Measurements from ENCODE around the gene KCNN3. TPM values are rescaled to one million over a fixed set of nuclear protein-coding genes. Genes with fewer than 3 reads are reported as not detected.

Gene KCNN3
- total and polyA plus RNA-seq, 2 donors (not counting 1 experiment from before 2014, with no cell fraction given): 0.17 to 0.82 TPM

- no peaks in the 10 kb centered on the region for H3K36me3 ChIP-seq (replicated peaks in 1 of 2; ENCODE audit: control extremely low read depth in 1 of 2, control insufficient read depth in 1 of 2, extremely low read depth in 1 of 2, insufficient read depth in 2 of 2, low read length in 1 of 2)
- Mint-ChIP-seq H3K27ac (no peak overlapping the region), H3K4me1 (no peaks in the 10 kb centered on the region), H3K9me3 (ENCODE audit: insufficient read depth) (no peaks in the 10 kb centered on the region), H3K27me3 (peaks cover 3% of the 10 kb centered on the region), H3K4me3 (no peak overlapping the region)
- no peak overlapping the region for H3K4me2 ChIP-seq (replicated peaks; ENCODE audit: low read depth, low read length, poor library complexity, severe bottlenecking)
- peaks cover 0 to 5% (median 0%) of the 10 kb centered on the region in 3 donors for H3K9me3 ChIP-seq (ENCODE audit: control extremely low read depth in 1 of 3, control insufficient read depth in 2 of 3, insufficient read depth in 1 of 3, low read length in 2 of 3)
- no peaks in the 10 kb centered on the region for H3K4me1 ChIP-seq (ENCODE audit: control insufficient read depth in 2 of 2, insufficient read depth in 2 of 2, low read length in 2 of 2)
- 100% methylated on average over 1 of the region's 3 CpGs for WGBS (ENCODE audit: insufficient coverage)
- H3K79me2 ChIP-seq (ENCODE audit: control insufficient read depth, insufficient read depth, low read length): no peaks in the 10 kb centered on the region
- DNase-seq: no peak
- intact Hi-C loops (cut with micrococcal nuclease): no loop called here
- POLR2A ChIA-PET: no interaction called here
- H2AFZ ChIP-seq (ENCODE audit: insufficient read depth, low read depth, low read length, poor library complexity, severe bottlenecking): no peak overlapping the region
- H3K9ac ChIP-seq (ENCODE audit: low read length): no peak overlapping the region
- H3K27me3 ChIP-seq (replicated peaks in 1 of 4; ENCODE audit: control extremely low read depth in 1 of 4, control insufficient read depth in 3 of 4, insufficient read depth in 4 of 4, low read length in 3 of 4): no peaks in the 10 kb centered on the region
- TF ChIP-seq CTCF (IDR thresholded peaks at IDR 0.05): no peak
- TF ChIP-seq EZH2 (IDR thresholded peaks at IDR 0.05; ENCODE audit: borderline replicate concordance, insufficient read depth, low read depth, low read length, poor library complexity, severe bottlenecking): no peak
- H4K20me1 ChIP-seq (ENCODE audit: control insufficient read depth, insufficient read depth, low read length, poor library complexity, severe bottlenecking): no peaks in the 10 kb centered on the region
- H3K27ac ChIP-seq (ENCODE audit: low read length in 2 of 2): no peak overlapping the region
- ATAC-seq (ENCODE audit: low read depth): no peak
- no peak overlapping the region for H3K4me3 ChIP-seq (ENCODE audit: control extremely low read depth in 1 of 5, extremely low read depth in 1 of 5, insufficient read depth in 1 of 5, low read depth in 2 of 5, low read length in 4 of 5)
- CTCF ChIA-PET: no interaction called here
Measured at GRCh38 chr1:154778944-154779343, 91.1 kb downstream of the KCNN3 start.

GRCh38 chr1:154778275-154778674 lies 91.8 kb downstream of the KCNN3 start:
- POLR2A ChIA-PET: no interaction called here
- DNase-seq: no peak

More at GRCh38 chr1:154778275-154778674, 91.8 kb downstream of the KCNN3 start:
- H2AFZ ChIP-seq (ENCODE audit: insufficient read depth, low read depth, low read length, poor library complexity, severe bottlenecking): no peak overlapping the region
- H4K20me1 ChIP-seq (ENCODE audit: control insufficient read depth, insufficient read depth, low read length, poor library complexity, severe bottlenecking): no peaks in the 10 kb centered on the region
- H3K9me3 ChIP-seq (ENCODE audit: control extremely low read depth in 1 of 3, control insufficient read depth in 2 of 3, insufficient read depth in 1 of 3, low read length in 2 of 3): peaks cover 0 to 5% (median 0%) of the 10 kb centered on the region in 3 donors
- WGBS (ENCODE audit: insufficient coverage): 80% methylated on average over 1 of the region's 2 CpGs
- H3K9ac ChIP-seq (ENCODE audit: low read length): no peak overlapping the region
- H3K27me3 ChIP-seq (replicated peaks in 1 of 4; ENCODE audit: control extremely low read depth in 1 of 4, control insufficient read depth in 3 of 4, insufficient read depth in 4 of 4, low read length in 3 of 4): no peaks in the 10 kb centered on the region
- H3K27me3 Mint-ChIP-seq: peaks cover 3% of the 10 kb centered on the region
- ATAC-seq (ENCODE audit: low read depth): no peak
- H3K79me2 ChIP-seq (ENCODE audit: control insufficient read depth, insufficient read depth, low read length): no peaks in the 10 kb centered on the region
- no peaks in the 10 kb centered on the region for H3K36me3 ChIP-seq (replicated peaks in 1 of 2; ENCODE audit: control extremely low read depth in 1 of 2, control insufficient read depth in 1 of 2, extremely low read depth in 1 of 2, insufficient read depth in 2 of 2, low read length in 1 of 2)
- H3K27ac Mint-ChIP-seq: no peak overlapping the region
- H3K9me3 Mint-ChIP-seq (ENCODE audit: insufficient read depth): no peaks in the 10 kb centered on the region
- TF ChIP-seq EZH2 (IDR thresholded peaks at IDR 0.05; ENCODE audit: borderline replicate concordance, insufficient read depth, low read depth, low read length, poor library complexity, severe bottlenecking) (no peak), CTCF (IDR thresholded peaks at IDR 0.05) (no peak)
- H3K4me1 ChIP-seq (ENCODE audit: control insufficient read depth in 2 of 2, insufficient read depth in 2 of 2, low read length in 2 of 2): no peaks in the 10 kb centered on the region
- intact Hi-C loops (cut with micrococcal nuclease): no loop called here
- no peak overlapping the region for H3K4me3 ChIP-seq (ENCODE audit: control extremely low read depth in 1 of 5, extremely low read depth in 1 of 5, insufficient read depth in 1 of 5, low read depth in 2 of 5, low read length in 4 of 5)
- H3K27ac ChIP-seq (ENCODE audit: low read length in 2 of 2): no peak overlapping the region
- CTCF ChIA-PET: interaction anchor here (0.5 kb wide), 1 partner anchor 18 kb away, joined by 3 read pairs; no protein-coding TSS in a partner anchor
- H3K4me2 ChIP-seq (replicated peaks; ENCODE audit: low read depth, low read length, poor library complexity, severe bottlenecking): no peak overlapping the region
- no peaks in the 10 kb centered on the region for H3K4me1 Mint-ChIP-seq
- H3K4me3 Mint-ChIP-seq: no peak overlapping the region

All from B cell (primary cell).